Type B pancreatic cell (in vitro differentiated cells): Measurements from ENCODE around the gene IFFO2. TPM values are rescaled to one million over a fixed set of nuclear protein-coding genes. Genes with fewer than 3 reads are reported as not detected.

Experiments used
- DNase-seq: peaks from one replicate; pipeline ENCODE4 v3.0.0; 2021; ENCODE audit warnings: mixed read lengths; ENCODE audit not compliant: unreplicated experiment; ENCODE audit errors: extremely low spot score
- H3K27ac Mint-ChIP-seq: 2 replicates; pipeline ENCODE4 v1.8.0; 2021; ENCODE audit warnings: mild to moderate bottlenecking, mixed read lengths
- H3K27me3 Mint-ChIP-seq: 2 replicates; pipeline ENCODE4 v1.8.0; 2021; ENCODE audit warnings: mixed read lengths
- H3K36me3 Mint-ChIP-seq: 2 replicates; pipeline ENCODE4 v1.8.0; 2021; ENCODE audit warnings: mixed read lengths
- H3K4me1 Mint-ChIP-seq: one replicate; pipeline ENCODE4 v1.8.0; 2021; ENCODE audit warnings: mixed read lengths; ENCODE audit not compliant: unreplicated experiment
- H3K4me3 Mint-ChIP-seq: 2 replicates; pipeline ENCODE4 v1.8.0; 2021; ENCODE audit warnings: mild to moderate bottlenecking, mixed read lengths
- H3K9me3 Mint-ChIP-seq: 2 replicates; pipeline ENCODE4 v1.8.0; 2021; ENCODE audit warnings: mixed read lengths
- CTCF ChIP-seq: fragments of 200-600 bp; sonication (generic); conservative IDR thresholded peaks from 2 replicates; pipeline ENCODE4 v1.5.0; 2021; ENCODE audit warnings: antibody characterized with exemption, mild to moderate bottlenecking
- total RNA-seq: library from RNA; stranded (reverse); gene quantifications from 2 replicates; pipeline ENCODE4 v1.2.1, GENCODE V29; 2021; ENCODE audit warnings: low replicate concordance

The IFFO2 gene
- total RNA-seq, 1 donor from 2014 or later, result 11.3 TPM

DNA sequence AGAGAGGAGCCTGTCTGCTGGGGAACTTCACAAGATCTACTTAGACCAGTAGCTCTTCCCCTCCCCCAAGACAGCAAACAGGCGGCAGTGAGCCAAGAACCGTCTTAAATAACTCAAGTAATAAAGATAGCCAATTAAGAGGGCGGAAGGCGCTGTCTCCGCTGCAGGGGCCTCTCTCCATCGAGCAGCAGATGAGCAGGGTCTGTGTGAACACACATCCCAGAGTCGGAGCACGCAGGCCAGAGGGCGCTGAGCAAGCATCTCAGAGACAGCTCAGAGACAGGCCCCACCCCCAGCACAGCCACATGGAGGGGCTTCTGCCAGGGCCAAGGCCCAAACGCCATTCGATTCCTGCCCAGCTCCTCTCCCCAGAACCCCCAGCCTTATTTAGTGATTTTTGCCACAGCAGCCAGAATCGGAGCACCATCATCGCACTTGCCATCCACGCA is 11.1 kb downstream of the IFFO2 start:
- H3K9me3 Mint-ChIP-seq, result no peaks in the 10 kb centered on the region
- H3K36me3 Mint-ChIP-seq, result no peaks in the 10 kb centered on the region
- H3K4me3 Mint-ChIP-seq, result peak overlapping the region; percentile 42
- no peaks in the 10 kb centered on the region for H3K27me3 Mint-ChIP-seq
- no peak for DNase-seq
- peak overlapping the region; percentile 63 for H3K27ac Mint-ChIP-seq
- TF ChIP-seq CTCF, result no peak
- H3K4me1 Mint-ChIP-seq, result peaks cover 71% of the 10 kb centered on the region

- TF ChIP-seq CTCF, result no peak
- Mint-ChIP-seq H3K9me3 (no peaks in the 10 kb centered on the region), H3K4me3 (peak overlapping the region; percentile 45), H3K27me3 (no peaks in the 10 kb centered on the region), H3K4me1 (peaks cover 70% of the 10 kb centered on the region), H3K27ac (peak overlapping the region; percentile 63), H3K36me3 (no peaks in the 10 kb centered on the region)
- DNase-seq, result no peak
Measured at GRCh38 chr1:18944810-18945209, 11.7 kb downstream of the IFFO2 start.

- no peaks in the 10 kb centered on the region for H3K27me3 Mint-ChIP-seq
- H3K9me3 Mint-ChIP-seq, result no peaks in the 10 kb centered on the region
- peaks cover 63% of the 10 kb centered on the region for H3K4me1 Mint-ChIP-seq
- no peak for DNase-seq
- no peak overlapping the region for H3K27ac Mint-ChIP-seq
- no peak overlapping the region for H3K4me3 Mint-ChIP-seq
- no peak for TF ChIP-seq CTCF
- H3K36me3 Mint-ChIP-seq, result no peaks in the 10 kb centered on the region
Measured at GRCh38 chr1:18943914-18944572, 12.4 kb downstream of the IFFO2 start.

DNA sequence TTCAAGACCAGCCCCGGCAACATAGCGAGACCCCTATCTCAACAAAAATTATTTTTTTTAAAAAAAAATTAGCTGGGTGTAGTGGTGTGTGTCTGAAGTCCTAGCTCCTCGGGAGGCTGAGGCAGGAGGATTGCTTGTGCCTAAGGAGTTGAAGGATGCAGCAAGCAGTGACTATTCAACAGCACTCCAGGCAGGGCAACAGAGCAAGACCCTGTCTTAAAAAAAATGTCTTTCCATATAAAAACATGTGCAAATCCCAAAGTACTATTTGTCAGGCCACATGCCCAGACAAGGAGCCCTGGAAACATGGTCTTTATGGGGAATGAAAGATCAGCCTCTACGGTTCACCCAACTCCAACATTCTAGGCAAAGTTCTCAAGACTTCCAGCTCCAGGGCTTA is 13.3 kb downstream of the IFFO2 start:
- Mint-ChIP-seq H3K27ac (no peak overlapping the region), H3K27me3 (no peaks in the 10 kb centered on the region), H3K4me3 (no peak overlapping the region), H3K36me3 (no peaks in the 10 kb centered on the region), H3K9me3 (no peaks in the 10 kb centered on the region), H3K4me1 (peaks cover 56% of the 10 kb centered on the region)
- TF ChIP-seq CTCF, result no peak
- no peak for DNase-seq

- Mint-ChIP-seq H3K36me3 (no peaks in the 10 kb centered on the region), H3K27me3 (no peaks in the 10 kb centered on the region), H3K9me3 (no peaks in the 10 kb centered on the region), H3K4me3 (no peak overlapping the region), H3K4me1 (peaks cover 48% of the 10 kb centered on the region), H3K27ac (no peak overlapping the region)
- TF ChIP-seq CTCF, result no peak
- no peak for DNase-seq
Measured at GRCh38 chr1:18942340-18942739, 14.1 kb downstream of the IFFO2 start.
